HepG2 (cell line): ENCODE results near the gene MRLN.

Source experiments
- BRF2 ChIP-seq: sonication (generic); formaldehyde crosslinking; IDR thresholded peaks from 2 replicates; pipeline ENCODE4 v1.8.1; 2022; ENCODE audit warnings: mild to moderate bottlenecking, missing genetic modification reagents
- CTCF ChIP-seq: sonication (generic); formaldehyde crosslinking; IDR thresholded peaks from 2 replicates; pipeline ENCODE4 v1.5.0; 2020; ENCODE audit warnings: mild to moderate bottlenecking, missing genetic modification reagents, moderate library complexity
- HNRNPUL1 ChIP-seq: fragments of 200-400 bp; formaldehyde crosslinking; IDR thresholded peaks from 2 replicates; pipeline ENCODE4 v1.6.1; 2017; ENCODE audit warnings: low read depth, mild to moderate bottlenecking, low read length, moderate library complexity
- SNAPC2 ChIP-seq: sonication (generic); formaldehyde crosslinking; IDR thresholded peaks from 2 replicates; pipeline ENCODE4 v1.8.1; 2022; ENCODE audit warnings: mild to moderate bottlenecking, missing genetic modification reagents
- ZNF234 ChIP-seq: sonication (generic); formaldehyde crosslinking; conservative IDR thresholded peaks from 2 replicates; pipeline ENCODE4 v1.5.1; 2020; ENCODE audit warnings: mild to moderate bottlenecking, missing genetic modification reagents

- TF ChIP-seq ZNF234 = no peak
- TF ChIP-seq SNAPC2 (CRISPR knock-in tag) = no peak
- TF ChIP-seq BRF2 (CRISPR knock-in tag) = no peak
- TF ChIP-seq HNRNPUL1 = no peak
- TF ChIP-seq CTCF (CRISPR knock-in tag) = no peak
These were observed 18.0 kb upstream of the MRLN start for GRCh38 chr10:59771162-59771807.
